ENCODE measurements around the gene SH3RF3. TPM values are rescaled to one million over a fixed set of nuclear protein-coding genes. Genes with fewer than 3 reads are reported as not detected.

The SH3RF3 gene
- total RNA-seq, 1 donor from 2014 or later, result 0.28 TPM

GRCh38 chr2:109538546-109538945, 409.5 kb downstream of the SH3RF3 start:
- Histone ChIP-seq H3K36me3 (no peaks in the 10 kb centered on the region), H3K9me3 (ENCODE audit: low read depth) (no peaks in the 10 kb centered on the region), H3F3A (ENCODE audit: low read depth) (no peaks in the 10 kb centered on the region), H4K20me1 (ENCODE audit: low read depth) (no peaks in the 10 kb centered on the region), H3K79me2 (ENCODE audit: low read depth) (no peaks in the 10 kb centered on the region), H3K9ac (no peak overlapping the region), H3K27ac (no peak overlapping the region), H3K4me3 (no peak overlapping the region), H2AFZ (replicated peaks) (no peak overlapping the region), H3K4me2 (no peak overlapping the region), H3K4me1 (no peaks in the 10 kb centered on the region), H3K27me3 (no peaks in the 10 kb centered on the region)
- Mint-ChIP-seq H3K27me3 (ENCODE audit: insufficient read depth, low read depth) (no peaks in the 10 kb centered on the region), H3K9me3 (peaks cover 15% of the 10 kb centered on the region), H3K27ac (no peak overlapping the region), H3K4me3 (no peak overlapping the region), H3K4me1 (peaks cover 13% of the 10 kb centered on the region), H3K36me3 (peaks cover 10% of the 10 kb centered on the region)
- TF ChIP-seq EZH2phosphoT487 (IDR thresholded peaks at IDR 0.05), result no peak
- TF ChIP-seq, protein P1, sequence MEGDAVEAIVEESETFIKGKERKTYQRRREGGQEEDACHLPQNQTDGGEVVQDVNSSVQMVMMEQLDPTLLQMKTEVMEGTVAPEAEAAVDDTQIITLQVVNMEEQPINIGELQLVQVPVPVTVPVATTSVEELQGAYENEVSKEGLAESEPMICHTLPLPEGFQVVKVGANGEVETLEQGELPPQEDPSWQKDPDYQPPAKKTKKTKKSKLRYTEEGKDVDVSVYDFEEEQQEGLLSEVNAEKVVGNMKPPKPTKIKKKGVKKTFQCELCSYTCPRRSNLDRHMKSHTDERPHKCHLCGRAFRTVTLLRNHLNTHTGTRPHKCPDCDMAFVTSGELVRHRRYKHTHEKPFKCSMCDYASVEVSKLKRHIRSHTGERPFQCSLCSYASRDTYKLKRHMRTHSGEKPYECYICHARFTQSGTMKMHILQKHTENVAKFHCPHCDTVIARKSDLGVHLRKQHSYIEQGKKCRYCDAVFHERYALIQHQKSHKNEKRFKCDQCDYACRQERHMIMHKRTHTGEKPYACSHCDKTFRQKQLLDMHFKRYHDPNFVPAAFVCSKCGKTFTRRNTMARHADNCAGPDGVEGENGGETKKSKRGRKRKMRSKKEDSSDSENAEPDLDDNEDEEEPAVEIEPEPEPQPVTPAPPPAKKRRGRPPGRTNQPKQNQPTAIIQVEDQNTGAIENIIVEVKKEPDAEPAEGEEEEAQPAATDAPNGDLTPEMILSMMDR (IDR thresholded peaks at IDR 0.05), result no peak
- TF ChIP-seq EZH2 (IDR thresholded peaks at IDR 0.05), result no peak
- no peak for DNase-seq (ENCODE audit: low spot score)

DNA sequence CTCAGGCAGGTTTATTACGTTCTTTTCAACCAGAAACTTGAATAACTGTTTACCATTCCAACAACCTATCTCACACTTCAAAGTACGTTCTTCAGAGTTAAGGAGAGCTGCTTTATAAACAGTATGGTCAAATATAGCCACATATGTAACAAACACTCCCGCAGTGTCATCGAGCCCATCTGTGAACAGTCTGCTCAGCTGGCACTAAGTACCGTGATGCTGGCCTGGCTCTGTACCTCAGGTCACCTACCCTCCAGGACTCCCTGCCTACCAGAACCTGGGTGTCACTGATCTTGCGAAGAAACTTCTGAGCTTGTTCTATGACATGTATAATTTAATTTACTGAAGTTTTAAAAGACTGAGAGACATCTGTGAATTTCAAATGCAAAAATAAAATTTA, 413.4 kb downstream of the SH3RF3 start:
- no peak overlapping the region for H3K9ac ChIP-seq
- Mint-ChIP-seq H3K27ac (no peak overlapping the region), H3K4me1 (peaks cover 5% of the 10 kb centered on the region), H3K36me3 (peaks cover 12% of the 10 kb centered on the region), H3K4me3 (no peak overlapping the region), H3K9me3 (no peaks in the 10 kb centered on the region), H3K27me3 (ENCODE audit: insufficient read depth, low read depth) (no peaks in the 10 kb centered on the region)
- no peak overlapping the region for H2AFZ ChIP-seq (replicated peaks)
- H3K4me2 ChIP-seq, result no peak overlapping the region
- H3K4me3 ChIP-seq, result no peak overlapping the region
- TF ChIP-seq, protein P1 (IDR thresholded peaks at IDR 0.05), result no peak
- TF ChIP-seq EZH2 (IDR thresholded peaks at IDR 0.05) (no peak), EZH2phosphoT487 (IDR thresholded peaks at IDR 0.05) (no peak)
- H3F3A ChIP-seq (ENCODE audit: low read depth), result peaks cover 10% of the 10 kb centered on the region
- H3K79me2 ChIP-seq (ENCODE audit: low read depth), result no peaks in the 10 kb centered on the region
- no peaks in the 10 kb centered on the region for H3K9me3 ChIP-seq (ENCODE audit: low read depth)
- H3K27me3 ChIP-seq, result no peaks in the 10 kb centered on the region
- no peak for DNase-seq (ENCODE audit: low spot score)
- H4K20me1 ChIP-seq (ENCODE audit: low read depth), result no peaks in the 10 kb centered on the region
- H3K36me3 ChIP-seq, result no peaks in the 10 kb centered on the region
- H3K27ac ChIP-seq, result no peak overlapping the region
- no peaks in the 10 kb centered on the region for H3K4me1 ChIP-seq

- no peak overlapping the region for H3K4me3 Mint-ChIP-seq
- no peaks in the 10 kb centered on the region for H3K27me3 Mint-ChIP-seq (ENCODE audit: insufficient read depth, low read depth)
- H3K36me3 ChIP-seq, result no peaks in the 10 kb centered on the region
- H3K27ac Mint-ChIP-seq, result no peak overlapping the region
- DNase-seq (ENCODE audit: low spot score), result peak; percentile 74
- H3K4me1 ChIP-seq, result no peaks in the 10 kb centered on the region
- H3F3A ChIP-seq (ENCODE audit: low read depth), result peaks cover 10% of the 10 kb centered on the region
- H3K27ac ChIP-seq, result no peak overlapping the region
- no peak overlapping the region for H3K4me2 ChIP-seq
- no peak overlapping the region for H3K9ac ChIP-seq
- no peaks in the 10 kb centered on the region for H3K9me3 Mint-ChIP-seq
- no peaks in the 10 kb centered on the region for H3K9me3 ChIP-seq (ENCODE audit: low read depth)
- no peak overlapping the region for H2AFZ ChIP-seq (replicated peaks)
- H3K27me3 ChIP-seq, result no peaks in the 10 kb centered on the region
- peaks cover 15% of the 10 kb centered on the region for H3K36me3 Mint-ChIP-seq
- peaks cover 13% of the 10 kb centered on the region for H3K4me1 Mint-ChIP-seq
- H4K20me1 ChIP-seq (ENCODE audit: low read depth), result no peaks in the 10 kb centered on the region
- no peak overlapping the region for H3K4me3 ChIP-seq
- TF ChIP-seq, protein P1 (IDR thresholded peaks at IDR 0.05), result peak; percentile 93
- TF ChIP-seq EZH2phosphoT487 (IDR thresholded peaks at IDR 0.05), result no peak
- H3K79me2 ChIP-seq (ENCODE audit: low read depth), result no peaks in the 10 kb centered on the region
Observed at GRCh38 chr2:109545828-109546713, 417.1 kb downstream of the SH3RF3 start.
